HG03442 (cell line): Measurements from ENCODE around the gene SYT1.

ENCODE experiments used
- ATAC-seq: cut with Tn5 transposase; IDR thresholded peaks from one replicate; pipeline ENCODE4 v1.9.1; 2021; ENCODE audit warnings: mild to moderate bottlenecking, moderate library complexity; ENCODE audit not compliant: unreplicated experiment

Gene SYT1

DNA sequence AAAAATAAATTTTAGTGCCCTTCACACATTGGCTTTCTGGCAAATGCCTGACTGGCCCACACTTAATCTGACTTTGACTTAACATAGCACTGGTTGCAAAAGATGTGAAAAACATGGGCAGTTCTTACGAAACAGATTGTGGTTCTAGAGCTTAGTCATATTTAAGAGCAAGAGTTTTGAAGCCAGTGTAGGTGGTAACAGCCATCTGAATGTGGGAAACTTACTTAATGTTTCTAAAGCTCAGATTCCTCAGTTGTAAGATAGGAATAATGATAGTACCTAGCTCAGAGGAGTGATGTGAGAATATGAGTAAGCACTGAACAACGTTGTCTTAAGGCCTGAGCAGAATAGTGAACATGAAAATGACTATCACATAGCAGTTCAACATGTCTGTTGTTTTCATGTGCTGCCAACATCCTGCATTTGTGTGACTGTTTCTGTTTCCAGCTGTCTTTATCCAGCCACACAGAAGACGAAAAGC lies 262.7 kb downstream of the SYT1 start:
- ATAC-seq: peak; percentile 98

DNA sequence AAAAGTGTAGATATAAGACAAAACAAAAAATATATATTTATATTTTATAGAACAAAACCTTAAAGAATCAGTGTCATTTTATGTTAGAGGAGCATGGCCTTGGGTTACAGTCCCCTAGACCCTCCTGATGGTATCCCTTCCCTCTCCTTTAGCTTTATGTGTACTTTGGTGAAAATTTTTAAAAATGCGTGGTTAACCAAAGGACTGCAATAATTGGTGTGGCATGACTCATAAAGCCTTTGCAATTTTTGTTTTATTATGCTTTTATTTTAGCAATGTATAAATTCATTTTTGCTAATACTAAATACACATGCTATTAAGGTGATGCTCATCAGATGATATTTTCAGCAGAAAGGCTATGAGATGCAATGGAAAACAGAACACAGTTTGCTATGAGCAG lies 264.4 kb downstream of the SYT1 start:
- no peak for ATAC-seq

DNA sequence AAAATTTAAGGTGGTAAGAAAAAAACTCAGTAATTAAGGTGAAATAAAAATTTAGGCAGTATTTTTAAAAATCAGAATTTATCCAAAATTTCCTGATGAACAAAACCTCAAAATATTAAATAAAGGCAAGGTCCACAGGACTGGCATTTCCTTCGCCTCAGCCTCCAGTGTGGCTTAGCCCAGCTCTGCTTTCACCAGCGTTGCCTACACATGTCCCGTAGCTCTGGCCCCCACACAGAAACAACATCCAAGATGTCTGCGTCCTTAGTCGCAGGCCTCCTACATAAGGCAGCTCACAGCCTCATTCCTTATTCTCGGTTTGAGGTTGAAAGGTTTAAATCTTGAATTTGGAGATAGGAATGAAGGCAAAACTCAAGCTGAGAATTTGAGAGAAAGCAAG lies 274.3 kb downstream of the SYT1 start:
- ATAC-seq: no peak

DNA sequence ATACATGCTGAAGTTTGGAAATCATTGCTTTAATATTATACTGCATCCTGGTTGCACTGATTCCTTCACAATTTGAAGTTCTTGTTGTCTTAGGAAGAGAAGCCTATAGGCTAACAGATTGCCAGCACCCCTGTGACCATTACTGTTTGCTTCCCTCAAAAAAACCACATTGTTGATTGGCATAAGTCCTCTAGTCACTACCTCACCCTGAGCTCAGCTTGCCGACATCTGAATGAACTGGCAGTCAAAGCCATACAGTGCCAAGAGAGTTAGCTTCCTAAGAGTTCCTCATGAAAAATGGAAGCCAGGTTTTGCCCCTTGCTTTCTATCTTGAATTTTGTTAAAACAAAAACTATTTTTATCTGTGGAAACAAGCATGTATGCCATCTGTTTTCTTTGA lies 276.1 kb downstream of the SYT1 start:
- no peak for ATAC-seq

DNA sequence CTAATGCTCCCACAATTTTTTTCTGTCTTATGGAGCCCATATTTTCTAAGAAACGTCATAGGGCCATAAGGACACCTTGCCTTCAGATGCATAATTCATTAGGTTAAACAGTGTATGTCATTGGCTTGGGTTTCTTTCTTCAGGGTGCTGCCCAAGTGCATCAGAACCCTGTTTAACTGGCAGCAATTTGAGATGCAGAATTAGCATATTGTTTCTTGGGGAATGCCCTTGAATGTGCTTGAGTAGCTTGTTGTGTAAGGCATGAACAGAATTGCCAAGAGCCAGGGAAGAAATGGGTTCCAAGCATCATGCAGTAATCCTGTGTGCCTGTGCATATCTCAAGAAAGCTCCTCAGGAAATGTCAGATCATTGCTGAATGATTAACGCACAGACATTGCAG lies 277.2 kb downstream of the SYT1 start:
- no peak for ATAC-seq

DNA sequence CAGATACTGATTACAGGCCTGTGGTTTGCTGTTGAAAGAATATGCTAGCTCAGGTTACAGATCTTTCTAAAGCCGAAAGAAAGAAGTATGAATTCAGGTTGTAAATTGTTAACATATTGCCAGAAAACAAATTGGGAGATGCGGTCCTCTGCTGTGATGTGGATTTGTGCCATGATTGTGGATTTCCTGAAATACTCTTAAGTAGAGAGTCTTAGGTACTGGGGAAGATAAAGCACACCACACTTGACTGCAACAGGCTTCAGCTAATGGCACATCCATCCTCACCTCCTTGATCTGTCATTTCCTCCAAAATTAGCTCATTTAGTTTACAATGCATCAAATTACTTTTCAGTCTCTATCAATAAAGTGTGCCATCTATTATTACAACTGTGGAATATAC lies 279.2 kb downstream of the SYT1 start:
- no peak for ATAC-seq

DNA sequence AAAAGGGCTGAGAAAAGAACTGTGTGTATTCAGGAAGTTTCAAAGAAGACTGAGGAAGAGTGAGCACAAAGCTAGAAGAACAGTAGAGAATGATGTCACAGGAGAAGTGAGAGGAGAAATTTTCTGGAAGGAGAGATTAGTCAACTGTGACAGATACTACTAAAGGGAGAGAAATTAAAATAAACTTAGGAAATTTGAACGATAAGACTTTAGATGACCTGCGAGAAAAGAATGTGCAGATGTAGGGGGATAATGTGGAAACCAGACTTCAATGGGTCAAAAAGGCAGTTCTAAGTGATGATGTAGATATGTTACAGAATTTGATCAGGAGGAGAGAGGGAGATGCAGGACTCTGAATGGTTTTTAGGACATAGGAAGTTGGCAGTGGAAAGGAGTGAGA lies 287.4 kb downstream of the SYT1 start:
- ATAC-seq: no peak

DNA sequence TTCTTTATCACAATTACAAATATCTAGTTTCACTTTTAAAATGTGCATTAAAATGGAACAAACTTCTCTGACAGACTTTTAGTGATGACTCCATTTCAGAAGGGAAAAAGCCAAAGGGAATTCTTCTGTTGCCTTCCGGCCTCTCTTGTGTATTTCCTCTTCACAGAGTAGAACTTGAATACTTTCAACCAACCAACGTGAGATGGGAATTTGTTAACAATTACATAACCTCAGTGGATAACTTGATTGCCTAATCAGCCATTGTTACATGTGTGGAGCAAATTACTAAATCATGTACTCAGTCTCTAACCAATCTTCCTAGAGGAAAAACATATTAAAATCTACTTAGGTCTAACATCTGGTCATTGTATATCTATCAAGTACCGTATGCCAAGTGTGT lies 291.1 kb downstream of the SYT1 start:
- no peak for ATAC-seq

DNA sequence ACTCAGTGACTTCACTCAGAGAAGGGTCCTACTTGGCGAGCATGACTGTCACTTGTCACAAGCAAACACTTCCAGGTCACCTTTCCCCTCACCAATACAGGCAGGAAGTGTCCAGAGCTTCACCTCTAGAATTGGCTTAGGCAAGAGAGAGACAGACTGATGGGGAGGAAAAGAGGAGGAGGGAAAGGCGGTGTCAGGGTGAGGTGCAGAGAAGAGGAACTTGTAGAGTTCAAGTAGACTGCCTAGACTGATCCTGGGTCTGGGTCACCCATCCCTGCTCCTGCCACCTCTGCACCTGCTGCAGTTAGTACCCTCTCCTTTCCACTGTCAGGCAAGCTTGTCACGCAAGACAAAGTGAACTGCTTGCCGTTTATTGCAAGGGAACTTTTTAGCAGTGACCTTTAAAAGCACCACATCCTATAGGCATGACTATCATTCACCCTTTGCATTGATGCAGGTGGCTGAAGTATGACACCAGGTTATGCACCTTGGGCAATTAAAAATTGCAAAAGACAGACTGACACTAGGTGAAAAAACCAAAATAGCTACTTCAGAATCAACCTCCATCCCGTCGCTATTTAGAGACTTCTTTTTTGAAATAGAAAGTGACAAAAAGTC lies 292.4 kb downstream of the SYT1 start:
- peak; percentile 47 for ATAC-seq

DNA sequence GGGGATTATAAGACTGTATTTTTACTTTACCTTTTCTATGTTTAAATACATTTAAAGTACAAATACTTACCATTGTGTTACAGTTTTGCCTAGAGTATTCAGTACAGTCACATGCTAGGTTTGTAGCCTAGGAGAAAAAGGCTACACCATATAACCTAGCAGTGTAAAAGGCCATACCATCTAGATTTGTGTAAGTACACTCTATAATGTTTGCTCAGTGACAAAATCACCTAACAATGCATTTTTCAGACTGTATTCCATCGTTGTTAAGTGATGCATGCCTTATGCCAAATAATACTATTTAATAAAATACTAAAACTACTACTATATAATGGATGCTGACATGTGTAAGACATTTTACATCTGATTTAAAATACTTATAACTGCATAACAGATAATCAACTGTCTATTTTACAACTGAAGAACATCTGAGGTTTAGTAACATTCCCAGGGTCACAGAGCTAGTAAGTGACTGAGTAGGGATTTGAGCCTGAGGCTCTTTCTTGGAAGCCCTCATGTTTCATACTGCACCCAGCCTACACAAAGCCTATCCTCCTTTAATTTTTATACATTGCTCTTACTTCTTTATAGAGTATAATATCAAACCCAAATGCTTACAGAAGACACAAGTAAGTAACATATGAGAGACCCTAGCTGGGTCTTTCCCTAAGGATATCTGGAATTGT lies 296.8 kb downstream of the SYT1 start:
- no peak for ATAC-seq

DNA sequence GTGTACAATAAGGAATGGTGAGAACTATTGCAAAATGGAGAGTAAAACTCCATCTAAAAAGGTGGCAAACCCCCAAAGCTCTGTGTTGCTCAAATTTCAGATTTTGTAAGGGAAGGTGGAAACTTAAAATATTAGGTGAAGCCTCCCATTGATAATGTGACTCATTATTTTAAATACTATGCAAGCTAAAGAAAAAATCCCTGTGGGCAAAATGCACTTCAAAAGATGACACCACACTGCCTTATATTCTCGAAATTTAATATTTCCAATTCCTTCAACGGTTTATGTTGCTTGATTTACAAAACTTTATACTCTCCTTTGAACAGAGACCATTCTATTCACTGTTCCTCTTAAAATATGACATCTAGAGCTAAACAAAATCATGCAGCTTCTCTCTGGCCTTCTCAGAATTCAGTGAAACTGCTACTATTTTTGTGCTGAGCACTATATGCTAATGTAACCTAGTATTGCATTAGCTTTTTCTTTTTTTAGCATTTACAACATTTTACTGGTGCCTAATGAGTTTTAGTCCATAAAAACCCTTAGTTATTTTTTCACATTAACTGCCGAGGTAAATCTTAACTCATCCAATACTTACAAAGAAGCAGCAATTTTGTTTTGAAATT lies 297.7 kb downstream of the SYT1 start:
- ATAC-seq: no peak

DNA sequence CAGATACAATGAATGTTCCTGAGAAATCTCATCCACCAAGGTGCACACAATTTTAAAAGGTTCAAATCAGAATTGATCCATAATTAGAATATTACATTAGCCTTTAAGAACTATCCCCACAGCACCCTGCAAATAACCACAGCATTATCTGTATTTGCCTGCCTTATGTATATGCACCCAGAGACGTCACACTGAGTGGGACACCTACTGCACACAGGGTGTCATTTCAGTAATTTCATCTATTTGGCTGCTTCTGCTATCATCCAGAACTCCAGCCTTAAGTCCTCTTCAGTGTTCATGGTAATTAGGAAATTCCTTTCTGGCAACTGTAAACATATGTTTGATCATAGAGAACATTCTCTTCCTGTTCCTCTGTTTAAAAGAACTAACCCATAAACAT lies 298.4 kb downstream of the SYT1 start:
- peak; percentile 48 for ATAC-seq

DNA sequence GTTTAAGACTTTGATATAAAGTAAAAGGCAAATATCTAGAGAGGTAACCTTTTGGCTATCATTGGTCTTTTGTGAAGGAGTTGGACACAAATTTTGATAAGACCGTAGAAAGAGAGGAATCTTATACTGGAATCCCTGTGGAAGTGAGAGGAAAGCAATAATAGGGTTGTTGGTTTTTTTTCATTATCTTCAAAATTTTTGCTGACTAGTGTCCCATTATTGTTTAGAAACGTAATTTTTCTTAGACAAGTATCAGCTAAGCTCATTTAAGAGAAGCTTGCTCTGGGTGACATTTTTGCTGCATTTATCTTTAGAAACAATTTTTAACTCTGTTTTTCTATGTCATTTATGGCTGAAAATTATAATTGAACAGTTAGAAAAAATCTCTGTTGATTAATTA lies 300.3 kb downstream of the SYT1 start:
- no peak for ATAC-seq

DNA sequence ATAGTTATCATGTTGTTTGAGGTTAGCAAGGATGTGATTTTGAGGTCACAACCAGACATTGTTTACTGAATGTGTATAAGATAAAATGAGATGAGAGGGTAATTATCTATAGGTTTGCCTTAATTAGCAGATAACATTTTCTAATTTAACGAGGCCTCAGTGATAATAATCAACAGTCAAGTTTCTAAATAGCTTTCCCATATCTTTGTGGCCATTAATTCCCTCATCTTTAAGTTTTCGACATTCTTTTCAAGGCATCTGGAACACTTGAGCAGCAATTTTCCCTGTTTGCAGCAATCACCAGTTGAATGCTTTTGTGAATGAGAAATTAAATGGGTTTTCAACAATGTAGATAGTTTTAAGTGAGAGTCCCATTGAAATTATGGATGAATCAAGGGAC lies 304.1 kb downstream of the SYT1 start:
- ATAC-seq: no peak

DNA sequence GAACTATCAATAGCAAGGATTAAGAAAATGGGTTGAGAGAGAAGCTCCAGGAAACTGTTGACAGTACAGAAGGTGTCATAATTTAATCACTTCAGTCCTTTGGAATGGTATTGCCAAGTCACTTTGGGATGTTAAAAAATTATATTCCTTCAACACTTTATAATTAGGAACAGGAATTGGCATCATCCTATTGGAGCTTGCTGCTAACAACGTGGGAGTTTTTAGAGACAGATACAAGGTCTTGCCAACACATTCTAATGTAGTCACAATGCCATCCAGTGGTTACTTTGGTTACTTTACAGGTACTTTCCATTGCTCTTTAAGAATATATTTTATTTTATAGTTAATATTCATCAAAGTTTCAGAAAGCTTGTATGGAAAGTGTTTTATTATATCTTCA lies 310.1 kb downstream of the SYT1 start:
- peak; percentile 82 for ATAC-seq

DNA sequence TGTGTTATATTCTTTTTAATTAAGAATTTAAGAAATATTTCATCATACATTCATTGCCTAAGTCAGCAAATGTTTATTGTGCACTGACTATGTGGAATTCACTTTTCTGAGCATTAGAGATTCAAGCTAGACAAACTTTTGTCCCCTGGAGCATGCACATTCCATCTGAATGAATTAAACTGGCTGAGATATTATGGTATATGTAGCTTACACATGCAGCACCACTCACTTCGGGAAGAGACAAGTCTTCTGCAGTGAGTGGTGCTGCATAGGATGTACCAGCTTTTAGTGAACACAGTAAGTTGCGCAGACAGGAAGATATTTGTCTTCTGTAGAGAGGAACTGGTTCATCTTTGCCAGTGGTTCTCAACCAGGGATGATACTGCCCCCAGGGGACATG lies 318.4 kb downstream of the SYT1 start:
- ATAC-seq: no peak

DNA sequence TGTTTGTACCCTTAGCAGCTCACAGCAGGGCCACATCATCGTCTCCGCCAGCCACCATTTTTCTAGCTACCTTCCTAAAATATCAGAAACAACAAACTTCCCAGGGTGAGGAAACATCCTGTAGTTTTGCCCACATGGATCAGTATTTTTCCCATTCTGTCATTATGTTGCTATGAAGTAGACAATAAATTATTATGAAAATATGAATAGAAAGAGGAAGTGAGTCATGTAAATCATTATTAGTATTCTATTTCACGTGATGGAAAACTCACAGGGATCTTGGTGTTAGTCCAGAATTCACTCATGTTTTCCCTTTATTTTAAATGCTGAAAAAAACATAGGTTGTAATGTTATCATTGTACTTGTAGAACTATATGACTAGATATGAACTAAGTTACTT lies 319.4 kb downstream of the SYT1 start:
- ATAC-seq: no peak

DNA sequence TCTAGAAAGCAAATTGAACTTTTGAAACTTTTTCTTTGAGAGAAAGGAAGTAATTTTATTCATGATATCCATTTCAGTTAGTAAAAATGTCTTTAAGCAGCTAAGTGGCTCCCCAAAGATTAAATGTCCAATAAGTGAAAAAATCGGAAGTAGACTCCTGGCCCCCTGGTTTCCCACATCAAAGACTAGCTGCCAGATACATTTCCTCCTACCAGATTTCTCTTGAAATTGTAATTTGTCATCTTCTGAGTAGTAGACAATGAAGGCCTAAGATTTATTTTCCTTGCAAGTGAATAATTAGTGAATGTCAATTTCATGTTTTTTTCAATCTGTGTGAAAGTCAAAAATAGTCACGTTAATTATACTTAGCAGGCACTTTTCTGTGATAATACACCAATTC lies 321.9 kb downstream of the SYT1 start:
- ATAC-seq: no peak

DNA sequence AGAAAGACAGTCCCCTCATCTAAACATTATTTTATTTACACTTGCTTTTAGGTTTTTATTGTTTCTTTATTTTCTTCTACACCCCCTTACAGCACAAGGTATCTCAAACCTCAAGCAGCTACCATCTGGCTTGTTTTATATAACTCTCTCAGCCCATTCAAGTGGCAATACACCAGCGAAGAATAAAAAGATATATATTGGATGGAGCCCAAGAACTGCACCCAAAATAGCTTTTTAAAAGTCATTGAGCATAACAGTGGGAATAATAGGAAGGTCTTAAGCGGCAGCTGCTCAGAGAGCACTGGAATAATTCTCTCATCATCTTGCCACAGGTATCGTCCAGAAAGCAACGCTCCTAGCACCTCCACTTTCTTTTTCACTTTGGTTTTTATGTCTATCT lies 322.5 kb downstream of the SYT1 start:
- ATAC-seq: no peak

DNA sequence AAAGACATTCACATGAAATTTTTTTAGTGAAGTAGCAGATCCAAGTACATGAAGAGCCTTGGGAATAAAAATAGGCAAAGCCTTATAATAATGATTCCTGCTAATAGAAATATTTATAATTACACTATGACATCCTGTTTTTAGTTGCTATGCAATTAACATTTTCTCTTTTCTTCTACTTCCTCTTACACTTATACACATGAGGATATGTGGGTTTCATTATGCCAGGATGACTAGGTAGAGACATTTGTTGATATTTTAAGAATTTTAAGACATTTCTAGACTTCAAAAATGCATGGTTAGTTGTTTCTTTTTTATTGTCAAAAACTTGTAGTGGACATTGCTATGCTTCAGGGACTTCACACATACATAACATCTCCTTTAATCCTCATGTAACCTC lies 326.8 kb downstream of the SYT1 start:
- no peak for ATAC-seq

DNA sequence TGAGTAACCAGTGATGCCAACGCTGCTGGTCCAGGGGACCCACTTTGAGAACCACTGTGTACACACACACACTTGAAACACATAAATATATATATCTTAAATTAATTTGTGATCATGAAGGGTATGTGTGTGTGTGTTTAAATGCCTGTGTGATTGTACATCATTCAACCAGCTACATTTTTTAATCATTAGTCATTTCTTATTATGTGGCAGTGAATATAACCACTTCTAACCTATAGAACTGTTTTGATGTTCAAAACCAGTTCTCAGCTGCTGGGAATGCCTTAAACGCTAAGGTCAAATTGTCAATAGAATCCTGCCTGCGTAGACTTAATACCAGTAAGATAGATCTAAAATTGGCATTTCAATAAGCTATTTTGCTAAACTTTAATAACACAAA lies 330.0 kb downstream of the SYT1 start:
- no peak for ATAC-seq

DNA sequence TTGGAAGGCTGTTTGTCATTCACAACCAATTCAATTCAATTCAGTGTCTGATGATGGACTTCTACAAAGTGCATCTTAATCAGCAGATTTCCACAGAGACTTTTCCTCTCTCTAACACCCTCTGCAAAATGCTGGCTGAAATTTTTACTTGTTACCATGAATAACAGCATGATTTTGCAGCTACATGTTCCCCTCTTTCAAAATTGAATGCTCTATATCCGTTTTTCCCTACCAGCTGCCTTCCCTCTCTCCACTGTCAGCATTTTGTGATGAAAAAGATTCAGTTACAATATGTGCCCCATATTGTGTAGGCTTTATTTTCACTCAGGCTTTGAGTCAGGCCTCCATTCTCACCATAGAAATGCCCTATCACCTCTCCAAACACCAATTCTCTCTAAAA lies 334.6 kb downstream of the SYT1 start:
- ATAC-seq: no peak
